ENCODE measurements around the gene ENTHD1.

DNA sequence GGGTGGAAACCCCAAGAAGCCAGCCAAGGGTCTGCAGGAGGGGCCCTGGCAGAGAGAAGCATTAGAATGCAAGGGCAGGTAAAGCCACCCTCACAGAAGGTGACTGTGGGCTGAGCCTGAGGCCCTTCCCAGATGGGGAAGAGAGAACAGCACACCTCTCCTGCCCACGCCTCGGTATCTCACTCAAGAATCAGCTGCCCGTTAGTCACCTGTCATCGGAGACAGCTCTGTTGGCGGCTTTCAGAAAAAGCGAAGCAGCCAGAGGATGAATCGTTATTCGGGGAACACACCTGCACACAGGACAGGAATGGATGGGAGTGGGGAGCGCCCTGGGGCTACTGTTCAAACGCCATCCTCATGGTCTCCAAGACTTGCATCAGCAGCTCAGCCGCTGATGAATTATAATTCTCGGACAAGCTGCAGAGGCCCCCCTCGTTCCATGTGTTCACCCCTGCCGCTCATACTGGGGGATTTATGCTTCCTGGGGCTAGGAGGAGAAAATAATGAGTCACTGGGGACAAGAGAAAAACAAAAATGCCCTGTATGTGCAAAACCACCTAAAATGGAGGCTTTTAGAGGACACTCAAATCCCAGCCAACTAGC, 45.0 kb upstream of the ENTHD1 start:
- TF ChIP-seq POLR2A (IDR thresholded peaks at IDR 0.05; ENCODE audit: low read length) (no peak), GATA1 (IDR thresholded peaks at IDR 0.05; ENCODE audit: low read depth, low read length) (no peak)
